SU-DHL-6 (cell line): Measurements from ENCODE around the gene GNGT2.
A peak's percentile ranks its signal among the peaks of the same experiment; 100 is the strongest.

ENCODE experiments used
- H2AFZ ChIP-seq: fragments of 200-600 bp; sonication (generic); 2 replicates; pipeline ENCODE4 v1.6.1; 2014; ENCODE audit warnings: low read depth, mild to moderate bottlenecking, moderate library complexity, mixed read lengths, antibody characterized with exemption, low read length; ENCODE audit not compliant: severe bottlenecking
- H3F3A ChIP-seq: fragments of 200-600 bp; shearing (Covaris generic); 2 replicates; pipeline ENCODE4 v1.6.0; 2016; ENCODE audit warnings: antibody characterized with exemption, mild to moderate bottlenecking; ENCODE audit not compliant: insufficient read depth
- H3K27ac ChIP-seq: fragments of 200-600 bp; sonication (generic); 2 replicates; pipeline ENCODE4 v1.5.1; 2016; ENCODE audit warnings: low read depth, mild to moderate bottlenecking, low read length, moderate library complexity, mixed read lengths
- H3K27me3 ChIP-seq: fragments of 200-600 bp; sonication (generic), shearing (Covaris generic); 2 replicates; pipeline ENCODE4 v1.6.0; 2014; ENCODE audit warnings: mild to moderate bottlenecking, low read length
- H3K36me3 ChIP-seq: fragments of 200-600 bp; sonication (generic); 2 replicates; pipeline ENCODE4 v1.6.1; 2014; ENCODE audit warnings: mild to moderate bottlenecking, low read length, mixed read lengths
- H3K4me2 ChIP-seq: fragments of 300-600, 200-600 bp; shearing (Covaris generic), sonication (generic); 2 replicates; pipeline ENCODE4 v1.6.0; 2014; ENCODE audit warnings: low read length, low read depth, mild to moderate bottlenecking; ENCODE audit not compliant: poor library complexity, severe bottlenecking
- H3K4me3 ChIP-seq: fragments of 200-600 bp; sonication (generic); 2 replicates; pipeline ENCODE4 v1.5.1; 2014; ENCODE audit warnings: antibody characterized with exemption, low read length, mild to moderate bottlenecking, mixed read lengths; ENCODE audit not compliant: insufficient read depth, poor library complexity, severe bottlenecking
- H3K79me2 ChIP-seq: fragments of 200-600 bp; sonication (generic); 2 replicates; pipeline ENCODE4 v1.6.1; 2014; ENCODE audit warnings: mild to moderate bottlenecking, low read length, moderate library complexity; ENCODE audit not compliant: insufficient read depth
- H3K9ac ChIP-seq: fragments of 200-600 bp; sonication (generic); 2 replicates; pipeline ENCODE4 v1.7.0; 2014; ENCODE audit warnings: mild to moderate bottlenecking, low read length
- H3K9me2 ChIP-seq: fragments of 200-600 bp; sonication (generic); replicated peaks from 2 replicates; pipeline ENCODE4 v1.6.1; 2014; ENCODE audit warnings: low read length; ENCODE audit not compliant: insufficient read depth
- H3K9me3 ChIP-seq: fragments of 200-600 bp; sonication (generic); 2 replicates; pipeline ENCODE4 v1.6.1; 2014; ENCODE audit warnings: low read length, mixed read lengths; ENCODE audit not compliant: insufficient read depth
- H4K20me1 ChIP-seq: fragments of 200-600 bp; sonication (generic); 2 replicates; pipeline ENCODE4 v1.6.1; 2014; ENCODE audit warnings: low read depth, mild to moderate bottlenecking, antibody characterized with exemption, low read length, moderate library complexity, mixed read lengths
- CTCF ChIP-seq: fragments of 200-600 bp; sonication (generic); IDR thresholded peaks from one replicate; pipeline ENCODE4 v1.5.1; 2017; ENCODE audit warnings: antibody characterized with exemption, mild to moderate bottlenecking, low read length, moderate library complexity; ENCODE audit not compliant: insufficient read depth, poor library complexity, severe bottlenecking
- EZH2phosphoT487 ChIP-seq: fragments of 200-600 bp; sonication (generic), shearing (Covaris generic); conservative IDR thresholded peaks from 2 replicates; pipeline ENCODE4 v1.6.1; 2018; ENCODE audit warnings: mild to moderate bottlenecking, antibody characterized with exemption, low read length, moderate library complexity, mixed read lengths

GNGT2 gene

GRCh38 chr17:49193513-49194296 is 16.7 kb downstream of the GNGT2 start:
- H2AFZ ChIP-seq = peak overlapping the region; percentile 20
- peak overlapping the region; percentile 48 for H3K9ac ChIP-seq

GRCh38 chr17:49191917-49192741 is 18.2 kb downstream of the GNGT2 start:
- H3K27me3 ChIP-seq = no peaks in the 10 kb centered on the region
- no peaks in the 10 kb centered on the region for H3K36me3 ChIP-seq
- peak overlapping the region; percentile 97 for H3K27ac ChIP-seq
- no peaks in the 10 kb centered on the region for H4K20me1 ChIP-seq
- H2AFZ ChIP-seq = peak overlapping the region; percentile 87
- H3K9ac ChIP-seq = peak overlapping the region; percentile 94
- H3K79me2 ChIP-seq = no peaks in the 10 kb centered on the region
- H3K9me3 ChIP-seq = no peaks in the 10 kb centered on the region
- TF ChIP-seq EZH2phosphoT487 (no peak), CTCF (peak; percentile 23)
- H3F3A ChIP-seq = peaks cover 11% of the 10 kb centered on the region
- H3K4me3 ChIP-seq = peak overlapping the region; percentile 72
- no peaks in the 10 kb centered on the region for H3K9me2 ChIP-seq
- peak overlapping the region; percentile 92 for H3K4me2 ChIP-seq

More at GRCh38 chr17:49193513-49194296, 16.7 kb downstream of the GNGT2 start:
- H3K27ac ChIP-seq = peak overlapping the region; percentile 97
- no peaks in the 10 kb centered on the region for H3K79me2 ChIP-seq
- H3K4me3 ChIP-seq = peak overlapping the region; percentile 46
- H3F3A ChIP-seq = peaks cover 11% of the 10 kb centered on the region
- H3K36me3 ChIP-seq = no peaks in the 10 kb centered on the region
- H3K27me3 ChIP-seq = no peaks in the 10 kb centered on the region
- no peaks in the 10 kb centered on the region for H3K9me2 ChIP-seq
- H3K9me3 ChIP-seq = no peaks in the 10 kb centered on the region
- TF ChIP-seq CTCF (no peak), EZH2phosphoT487 (no peak)
- H4K20me1 ChIP-seq = no peaks in the 10 kb centered on the region
- peak overlapping the region; percentile 69 for H3K4me2 ChIP-seq

GRCh38 chr17:49191409-49191916 is 18.9 kb downstream of the GNGT2 start:
- Histone ChIP-seq H3K27ac (peak overlapping the region; percentile 97), H3K36me3 (no peaks in the 10 kb centered on the region), H3K9me2 (no peaks in the 10 kb centered on the region), H3K9me3 (no peaks in the 10 kb centered on the region), H3F3A (peaks cover 11% of the 10 kb centered on the region), H2AFZ (peak overlapping the region; percentile 87), H4K20me1 (no peaks in the 10 kb centered on the region), H3K27me3 (no peaks in the 10 kb centered on the region), H3K9ac (peak overlapping the region; percentile 94), H3K79me2 (no peaks in the 10 kb centered on the region), H3K4me3 (peak overlapping the region; percentile 72), H3K4me2 (peak overlapping the region; percentile 92)
- no peak for TF ChIP-seq EZH2phosphoT487
- no peak for TF ChIP-seq CTCF
